ENCODE measurements around the gene CCDC141. TPM values are rescaled to one million over a fixed set of nuclear protein-coding genes. Genes with fewer than 3 reads are reported as not detected.

The CCDC141 gene
- total and polyA plus RNA-seq, 2 experiments from 2014 or later, result 11.7 to 13.4 TPM

DNA sequence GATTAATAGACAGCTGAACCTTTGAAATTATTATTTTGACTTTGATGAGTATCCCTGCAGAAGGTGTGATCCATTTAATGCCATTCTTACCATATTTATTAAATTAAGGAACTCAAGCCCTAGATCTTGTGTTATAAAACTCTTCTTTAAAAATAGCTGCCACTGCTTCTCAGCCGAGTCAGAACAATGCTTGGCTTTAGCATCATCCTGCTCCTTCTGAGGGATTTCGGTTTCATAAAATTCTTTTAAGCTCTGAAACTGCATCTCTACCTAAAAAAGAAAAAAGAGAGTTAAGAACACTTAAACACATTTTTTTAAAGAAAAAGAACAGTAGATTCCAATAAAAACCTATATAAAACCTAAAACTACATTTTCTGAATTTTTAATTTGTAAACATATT, 172.1 kb downstream of the CCDC141 start:
- H3K4me1 ChIP-seq (ENCODE audit: insufficient read depth), result no peaks in the 10 kb centered on the region
- no peaks in the 10 kb centered on the region for H3F3A ChIP-seq (replicated peaks; ENCODE audit: low read depth)
- H3K4me3 ChIP-seq, result no peak overlapping the region
- Mint-ChIP-seq H3K36me3 (ENCODE audit: low read depth) (no peaks in the 10 kb centered on the region; the same call in 1 of the 3 replicates), H3K27ac (no peak overlapping the region), H3K27me3 (ENCODE audit: insufficient read depth, low read depth, poor library complexity) (no peaks in the 10 kb centered on the region), H3K9me3 (no peaks in the 10 kb centered on the region), H3K4me1 (peaks cover 8% of the 10 kb centered on the region; the same call in 2 of the 3 replicates), H3K4me3 (no peak overlapping the region)
- H3K9me2 ChIP-seq (ENCODE audit: insufficient read depth), result no peaks in the 10 kb centered on the region
- ATAC-seq (no peak), DNase-seq (ENCODE audit: low spot score) (no peak)
- TF ChIP-seq, protein P1, sequence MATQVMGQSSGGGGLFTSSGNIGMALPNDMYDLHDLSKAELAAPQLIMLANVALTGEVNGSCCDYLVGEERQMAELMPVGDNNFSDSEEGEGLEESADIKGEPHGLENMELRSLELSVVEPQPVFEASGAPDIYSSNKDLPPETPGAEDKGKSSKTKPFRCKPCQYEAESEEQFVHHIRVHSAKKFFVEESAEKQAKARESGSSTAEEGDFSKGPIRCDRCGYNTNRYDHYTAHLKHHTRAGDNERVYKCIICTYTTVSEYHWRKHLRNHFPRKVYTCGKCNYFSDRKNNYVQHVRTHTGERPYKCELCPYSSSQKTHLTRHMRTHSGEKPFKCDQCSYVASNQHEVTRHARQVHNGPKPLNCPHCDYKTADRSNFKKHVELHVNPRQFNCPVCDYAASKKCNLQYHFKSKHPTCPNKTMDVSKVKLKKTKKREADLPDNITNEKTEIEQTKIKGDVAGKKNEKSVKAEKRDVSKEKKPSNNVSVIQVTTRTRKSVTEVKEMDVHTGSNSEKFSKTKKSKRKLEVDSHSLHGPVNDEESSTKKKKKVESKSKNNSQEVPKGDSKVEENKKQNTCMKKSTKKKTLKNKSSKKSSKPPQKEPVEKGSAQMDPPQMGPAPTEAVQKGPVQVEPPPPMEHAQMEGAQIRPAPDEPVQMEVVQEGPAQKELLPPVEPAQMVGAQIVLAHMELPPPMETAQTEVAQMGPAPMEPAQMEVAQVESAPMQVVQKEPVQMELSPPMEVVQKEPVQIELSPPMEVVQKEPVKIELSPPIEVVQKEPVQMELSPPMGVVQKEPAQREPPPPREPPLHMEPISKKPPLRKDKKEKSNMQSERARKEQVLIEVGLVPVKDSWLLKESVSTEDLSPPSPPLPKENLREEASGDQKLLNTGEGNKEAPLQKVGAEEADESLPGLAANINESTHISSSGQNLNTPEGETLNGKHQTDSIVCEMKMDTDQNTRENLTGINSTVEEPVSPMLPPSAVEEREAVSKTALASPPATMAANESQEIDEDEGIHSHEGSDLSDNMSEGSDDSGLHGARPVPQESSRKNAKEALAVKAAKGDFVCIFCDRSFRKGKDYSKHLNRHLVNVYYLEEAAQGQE (IDR thresholded peaks at IDR 0.05; ENCODE audit: unreplicated experiment), result no peak
- TF ChIP-seq, protein P2, sequence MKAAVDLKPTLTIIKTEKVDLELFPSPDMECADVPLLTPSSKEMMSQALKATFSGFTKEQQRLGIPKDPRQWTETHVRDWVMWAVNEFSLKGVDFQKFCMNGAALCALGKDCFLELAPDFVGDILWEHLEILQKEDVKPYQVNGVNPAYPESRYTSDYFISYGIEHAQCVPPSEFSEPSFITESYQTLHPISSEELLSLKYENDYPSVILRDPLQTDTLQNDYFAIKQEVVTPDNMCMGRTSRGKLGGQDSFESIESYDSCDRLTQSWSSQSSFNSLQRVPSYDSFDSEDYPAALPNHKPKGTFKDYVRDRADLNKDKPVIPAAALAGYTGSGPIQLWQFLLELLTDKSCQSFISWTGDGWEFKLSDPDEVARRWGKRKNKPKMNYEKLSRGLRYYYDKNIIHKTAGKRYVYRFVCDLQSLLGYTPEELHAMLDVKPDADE (IDR thresholded peaks at IDR 0.05), result no peak
- TF ChIP-seq ZNF114 (CRISPR knock-in tag; IDR thresholded peaks at IDR 0.05) (no peak), EZH2phosphoT487 (IDR thresholded peaks at IDR 0.05; ENCODE audit: unreplicated experiment) (no peak), EZH2 (IDR thresholded peaks at IDR 0.05; ENCODE audit: low read depth, unreplicated experiment) (no peak), NANOG (IDR thresholded peaks at IDR 0.05; ENCODE audit: borderline replicate concordance) (no peak), JUNB (IDR thresholded peaks at IDR 0.05; ENCODE audit: unreplicated experiment) (no peak), CREB1 (CRISPR knock-in tag; IDR thresholded peaks at IDR 0.05; ENCODE audit: low read depth) (no peak), POLR2AphosphoS5 (IDR thresholded peaks at IDR 0.05; ENCODE audit: low read depth) (no peak), ZNF331 (CRISPR knock-in tag; IDR thresholded peaks at IDR 0.05; ENCODE audit: low read depth) (no peak), STAT1 (IDR thresholded peaks at IDR 0.05; ENCODE audit: unreplicated experiment) (no peak)
- TF ChIP-seq, protein P3, sequence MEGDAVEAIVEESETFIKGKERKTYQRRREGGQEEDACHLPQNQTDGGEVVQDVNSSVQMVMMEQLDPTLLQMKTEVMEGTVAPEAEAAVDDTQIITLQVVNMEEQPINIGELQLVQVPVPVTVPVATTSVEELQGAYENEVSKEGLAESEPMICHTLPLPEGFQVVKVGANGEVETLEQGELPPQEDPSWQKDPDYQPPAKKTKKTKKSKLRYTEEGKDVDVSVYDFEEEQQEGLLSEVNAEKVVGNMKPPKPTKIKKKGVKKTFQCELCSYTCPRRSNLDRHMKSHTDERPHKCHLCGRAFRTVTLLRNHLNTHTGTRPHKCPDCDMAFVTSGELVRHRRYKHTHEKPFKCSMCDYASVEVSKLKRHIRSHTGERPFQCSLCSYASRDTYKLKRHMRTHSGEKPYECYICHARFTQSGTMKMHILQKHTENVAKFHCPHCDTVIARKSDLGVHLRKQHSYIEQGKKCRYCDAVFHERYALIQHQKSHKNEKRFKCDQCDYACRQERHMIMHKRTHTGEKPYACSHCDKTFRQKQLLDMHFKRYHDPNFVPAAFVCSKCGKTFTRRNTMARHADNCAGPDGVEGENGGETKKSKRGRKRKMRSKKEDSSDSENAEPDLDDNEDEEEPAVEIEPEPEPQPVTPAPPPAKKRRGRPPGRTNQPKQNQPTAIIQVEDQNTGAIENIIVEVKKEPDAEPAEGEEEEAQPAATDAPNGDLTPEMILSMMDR (conservative IDR thresholded peaks at IDR 0.05; ENCODE audit: low read depth in 2 of 2), result no peak
- TF ChIP-seq, protein P4, sequence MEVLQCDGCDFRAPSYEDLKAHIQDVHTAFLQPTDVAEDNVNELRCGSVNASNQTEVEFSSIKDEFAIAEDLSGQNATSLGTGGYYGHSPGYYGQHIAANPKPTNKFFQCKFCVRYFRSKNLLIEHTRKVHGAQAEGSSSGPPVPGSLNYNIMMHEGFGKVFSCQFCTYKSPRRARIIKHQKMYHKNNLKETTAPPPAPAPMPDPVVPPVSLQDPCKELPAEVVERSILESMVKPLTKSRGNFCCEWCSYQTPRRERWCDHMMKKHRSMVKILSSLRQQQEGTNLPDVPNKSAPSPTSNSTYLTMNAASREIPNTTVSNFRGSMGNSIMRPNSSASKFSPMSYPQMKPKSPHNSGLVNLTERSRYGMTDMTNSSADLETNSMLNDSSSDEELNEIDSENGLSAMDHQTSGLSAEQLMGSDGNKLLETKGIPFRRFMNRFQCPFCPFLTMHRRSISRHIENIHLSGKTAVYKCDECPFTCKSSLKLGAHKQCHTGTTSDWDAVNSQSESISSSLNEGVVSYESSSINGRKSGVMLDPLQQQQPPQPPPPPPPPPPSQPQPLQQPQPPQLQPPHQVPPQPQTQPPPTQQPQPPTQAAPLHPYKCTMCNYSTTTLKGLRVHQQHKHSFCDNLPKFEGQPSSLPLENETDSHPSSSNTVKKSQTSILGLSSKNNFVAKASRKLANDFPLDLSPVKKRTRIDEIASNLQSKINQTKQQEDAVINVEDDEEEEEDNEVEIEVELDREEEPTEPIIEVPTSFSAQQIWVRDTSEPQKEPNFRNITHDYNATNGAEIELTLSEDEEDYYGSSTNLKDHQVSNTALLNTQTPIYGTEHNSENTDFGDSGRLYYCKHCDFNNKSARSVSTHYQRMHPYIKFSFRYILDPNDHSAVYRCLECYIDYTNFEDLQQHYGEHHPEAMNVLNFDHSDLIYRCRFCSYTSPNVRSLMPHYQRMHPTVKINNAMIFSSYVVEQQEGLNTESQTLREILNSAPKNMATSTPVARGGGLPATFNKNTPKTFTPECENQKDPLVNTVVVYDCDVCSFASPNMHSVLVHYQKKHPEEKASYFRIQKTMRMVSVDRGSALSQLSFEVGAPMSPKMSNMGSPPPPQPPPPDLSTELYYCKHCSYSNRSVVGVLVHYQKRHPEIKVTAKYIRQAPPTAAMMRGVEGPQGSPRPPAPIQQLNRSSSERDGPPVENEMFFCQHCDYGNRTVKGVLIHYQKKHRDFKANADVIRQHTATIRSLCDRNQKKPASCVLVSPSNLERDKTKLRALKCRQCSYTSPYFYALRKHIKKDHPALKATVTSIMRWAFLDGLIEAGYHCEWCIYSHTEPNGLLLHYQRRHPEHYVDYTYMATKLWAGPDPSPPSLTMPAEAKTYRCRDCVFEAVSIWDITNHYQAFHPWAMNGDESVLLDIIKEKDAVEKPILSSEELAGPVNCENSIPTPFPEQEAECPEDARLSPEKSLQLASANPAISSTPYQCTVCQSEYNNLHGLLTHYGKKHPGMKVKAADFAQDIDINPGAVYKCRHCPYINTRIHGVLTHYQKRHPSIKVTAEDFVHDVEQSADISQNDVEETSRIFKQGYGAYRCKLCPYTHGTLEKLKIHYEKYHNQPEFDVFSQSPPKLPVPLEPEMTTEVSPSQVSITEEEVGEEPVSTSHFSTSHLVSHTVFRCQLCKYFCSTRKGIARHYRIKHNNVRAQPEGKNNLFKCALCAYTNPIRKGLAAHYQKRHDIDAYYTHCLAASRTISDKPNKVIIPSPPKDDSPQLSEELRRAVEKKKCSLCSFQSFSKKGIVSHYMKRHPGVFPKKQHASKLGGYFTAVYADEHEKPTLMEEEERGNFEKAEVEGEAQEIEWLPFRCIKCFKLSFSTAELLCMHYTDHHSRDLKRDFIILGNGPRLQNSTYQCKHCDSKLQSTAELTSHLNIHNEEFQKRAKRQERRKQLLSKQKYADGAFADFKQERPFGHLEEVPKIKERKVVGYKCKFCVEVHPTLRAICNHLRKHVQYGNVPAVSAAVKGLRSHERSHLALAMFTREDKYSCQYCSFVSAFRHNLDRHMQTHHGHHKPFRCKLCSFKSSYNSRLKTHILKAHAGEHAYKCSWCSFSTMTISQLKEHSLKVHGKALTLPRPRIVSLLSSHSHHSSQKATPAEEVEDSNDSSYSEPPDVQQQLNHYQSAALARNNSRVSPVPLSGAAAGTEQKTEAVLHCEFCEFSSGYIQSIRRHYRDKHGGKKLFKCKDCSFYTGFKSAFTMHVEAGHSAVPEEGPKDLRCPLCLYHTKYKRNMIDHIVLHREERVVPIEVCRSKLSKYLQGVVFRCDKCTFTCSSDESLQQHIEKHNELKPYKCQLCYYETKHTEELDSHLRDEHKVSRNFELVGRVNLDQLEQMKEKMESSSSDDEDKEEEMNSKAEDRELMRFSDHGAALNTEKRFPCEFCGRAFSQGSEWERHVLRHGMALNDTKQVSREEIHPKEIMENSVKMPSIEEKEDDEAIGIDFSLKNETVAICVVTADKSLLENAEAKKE (CRISPR knock-in tag; IDR thresholded peaks at IDR 0.05), result no peak
- H4K20me1 ChIP-seq (replicated peaks; ENCODE audit: insufficient read depth), result no peaks in the 10 kb centered on the region
- H2AFZ ChIP-seq, result no peak overlapping the region
- H3K27ac ChIP-seq (ENCODE audit: low read depth), result no peak overlapping the region
- H3K4me2 ChIP-seq, result no peak overlapping the region
- H3K79me2 ChIP-seq (replicated peaks; ENCODE audit: insufficient read depth), result no peaks in the 10 kb centered on the region
- H3K36me3 ChIP-seq (ENCODE audit: insufficient read depth), result no peaks in the 10 kb centered on the region
- H3K27me3 ChIP-seq (ENCODE audit: insufficient read depth), result no peaks in the 10 kb centered on the region

All from GM23338 (cell line).